Epithelial cell of esophagus (primary cell): ENCODE data around the gene SASS6.

ENCODE experiments used
- DNase-seq: peaks from one replicate; pipeline ENCODE4 v3.0.0; 2010; ENCODE audit warnings: low read depth
- H3K4me3 ChIP-seq: 2 replicates; pipeline ENCODE4 v1.5.1; 2011; ENCODE audit warnings: mild to moderate bottlenecking, low read length, control low read depth
- TF ChIP-seq, protein P1 (sequence below): IDR thresholded peaks from 2 replicates; pipeline ENCODE4 v1.5.1; 2011; ENCODE audit warnings: low read depth, mild to moderate bottlenecking, low read length, control low read depth, inconsistent platforms; ENCODE audit not compliant: insufficient read depth; ENCODE audit errors: missing control alignments

The SASS6 gene

DNA sequence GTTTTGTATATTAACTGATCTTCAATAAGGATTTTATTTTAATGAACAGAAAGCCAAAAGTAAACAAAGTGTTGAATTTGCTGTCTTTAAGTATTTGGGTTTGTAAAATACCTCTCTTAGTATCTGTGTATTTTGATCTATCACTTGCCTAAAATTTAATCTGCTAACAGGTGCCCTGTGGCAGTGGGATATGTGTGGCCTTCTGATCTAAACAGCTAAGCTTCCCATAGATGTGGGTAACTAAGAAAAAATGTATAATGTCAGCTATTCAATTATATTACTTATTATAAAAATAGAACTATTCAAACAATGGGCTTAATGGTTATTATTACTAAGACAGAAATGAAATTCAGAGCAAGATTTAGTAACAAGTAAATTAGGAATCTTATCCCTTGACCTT lies 30.2 kb upstream of the SASS6 start:
- no peak for DNase-seq
- no peak overlapping the region for H3K4me3 ChIP-seq
- TF ChIP-seq, protein P1, sequence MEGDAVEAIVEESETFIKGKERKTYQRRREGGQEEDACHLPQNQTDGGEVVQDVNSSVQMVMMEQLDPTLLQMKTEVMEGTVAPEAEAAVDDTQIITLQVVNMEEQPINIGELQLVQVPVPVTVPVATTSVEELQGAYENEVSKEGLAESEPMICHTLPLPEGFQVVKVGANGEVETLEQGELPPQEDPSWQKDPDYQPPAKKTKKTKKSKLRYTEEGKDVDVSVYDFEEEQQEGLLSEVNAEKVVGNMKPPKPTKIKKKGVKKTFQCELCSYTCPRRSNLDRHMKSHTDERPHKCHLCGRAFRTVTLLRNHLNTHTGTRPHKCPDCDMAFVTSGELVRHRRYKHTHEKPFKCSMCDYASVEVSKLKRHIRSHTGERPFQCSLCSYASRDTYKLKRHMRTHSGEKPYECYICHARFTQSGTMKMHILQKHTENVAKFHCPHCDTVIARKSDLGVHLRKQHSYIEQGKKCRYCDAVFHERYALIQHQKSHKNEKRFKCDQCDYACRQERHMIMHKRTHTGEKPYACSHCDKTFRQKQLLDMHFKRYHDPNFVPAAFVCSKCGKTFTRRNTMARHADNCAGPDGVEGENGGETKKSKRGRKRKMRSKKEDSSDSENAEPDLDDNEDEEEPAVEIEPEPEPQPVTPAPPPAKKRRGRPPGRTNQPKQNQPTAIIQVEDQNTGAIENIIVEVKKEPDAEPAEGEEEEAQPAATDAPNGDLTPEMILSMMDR, result no peak

DNA sequence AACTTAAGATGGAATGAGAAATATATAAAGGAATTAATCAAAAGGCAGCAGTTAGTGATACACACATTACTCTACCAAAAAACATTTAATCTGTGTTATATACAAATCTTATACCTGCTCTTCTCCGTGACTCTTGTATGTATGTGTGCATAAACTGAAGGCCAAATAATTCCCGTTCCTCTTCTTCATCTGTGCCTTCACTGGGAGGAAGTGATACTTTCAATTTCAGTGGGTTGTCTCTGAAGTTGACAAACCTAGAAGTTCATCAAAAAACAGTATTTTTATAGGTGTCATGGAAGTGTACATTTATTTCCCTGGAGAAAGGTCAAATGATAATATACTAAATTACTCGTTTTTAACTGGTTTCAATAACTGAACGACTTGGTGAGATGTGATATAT lies 19.5 kb upstream of the SASS6 start:
- no peak for DNase-seq
- H3K4me3 ChIP-seq, result no peak overlapping the region
- TF ChIP-seq, protein P1, result no peak

DNA sequence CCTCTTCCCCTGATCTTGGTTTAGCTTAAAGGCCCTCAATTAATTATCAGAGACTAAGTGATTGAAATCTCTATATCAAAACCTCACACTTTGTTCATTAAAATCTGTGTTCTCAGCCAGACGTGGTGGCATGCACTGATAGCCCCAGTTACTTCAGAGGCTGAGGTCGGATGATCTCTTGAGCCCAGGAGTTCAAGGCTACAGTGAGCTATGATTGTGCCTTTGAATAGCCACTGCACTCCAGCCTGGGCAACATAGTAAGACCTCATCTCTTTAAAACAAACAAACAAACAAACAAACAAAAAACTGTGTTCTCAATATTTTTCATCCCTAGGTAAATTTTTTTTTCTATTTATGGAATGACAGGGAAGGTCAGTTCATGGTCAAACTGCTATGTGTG lies 18.9 kb upstream of the SASS6 start:
- no peak for DNase-seq
- TF ChIP-seq, protein P1, result no peak
- H3K4me3 ChIP-seq, result no peak overlapping the region

DNA sequence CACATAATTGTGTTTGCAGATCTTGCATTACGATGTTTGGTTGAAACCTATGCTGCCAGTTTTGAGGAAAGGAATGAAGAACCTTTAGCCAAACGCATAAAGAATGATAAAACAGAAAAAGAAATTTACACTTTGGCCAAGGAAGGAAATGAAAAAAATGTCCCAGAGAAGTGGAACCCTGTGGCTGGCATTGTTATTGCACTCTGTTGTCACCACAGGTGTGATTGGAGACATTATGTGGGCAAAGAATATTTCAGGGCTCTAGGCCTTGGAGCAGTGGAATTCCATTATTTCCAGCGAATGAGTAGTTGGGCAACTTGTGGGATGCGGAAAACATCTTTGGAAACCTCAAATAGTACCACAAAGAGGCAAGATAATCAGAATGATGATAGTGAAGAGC lies 15.1 kb upstream of the SASS6 start:
- no peak for DNase-seq
- no peak overlapping the region for H3K4me3 ChIP-seq
- TF ChIP-seq, protein P1, result no peak

DNA sequence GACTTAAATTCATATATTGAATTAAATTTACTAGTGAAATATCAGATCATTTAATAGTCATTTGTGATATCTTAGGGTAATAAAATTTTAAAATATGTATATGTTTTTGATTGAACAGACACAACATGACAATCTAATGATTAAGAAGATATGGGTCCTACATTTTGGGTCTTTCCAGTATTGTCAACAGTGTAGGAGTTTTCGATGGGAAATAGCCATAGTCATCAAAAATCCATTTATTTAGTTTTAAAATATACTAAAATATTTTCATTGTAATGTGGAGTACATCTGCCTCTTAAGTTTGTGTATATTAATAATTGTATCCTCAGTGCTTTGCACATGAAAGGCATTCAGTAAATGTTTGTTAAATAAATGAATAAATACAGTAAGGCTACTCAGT lies 14.2 kb upstream of the SASS6 start:
- TF ChIP-seq, protein P1, result no peak
- H3K4me3 ChIP-seq, result no peak overlapping the region
- DNase-seq, result no peak

DNA sequence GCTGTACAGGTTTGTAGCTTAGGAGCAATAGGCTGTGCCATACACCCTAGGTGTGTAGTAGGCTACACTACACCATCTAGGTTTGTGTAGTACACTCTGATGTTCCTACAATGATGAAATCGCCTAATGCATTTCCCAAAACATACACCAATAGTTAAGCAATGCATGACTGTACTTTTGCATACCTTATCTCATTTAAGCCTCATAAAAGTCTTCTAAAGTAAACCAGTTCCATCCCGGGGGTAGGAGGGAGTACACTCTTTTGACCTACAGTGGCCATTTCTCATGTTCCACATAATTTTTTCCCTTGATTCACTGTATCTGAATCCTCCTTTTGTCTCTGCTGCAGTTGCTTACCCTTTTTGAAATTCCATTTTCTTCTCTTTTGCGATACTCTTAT lies 12.4 kb upstream of the SASS6 start:
- TF ChIP-seq, protein P1, result no peak
- DNase-seq, result no peak
- no peak overlapping the region for H3K4me3 ChIP-seq

DNA sequence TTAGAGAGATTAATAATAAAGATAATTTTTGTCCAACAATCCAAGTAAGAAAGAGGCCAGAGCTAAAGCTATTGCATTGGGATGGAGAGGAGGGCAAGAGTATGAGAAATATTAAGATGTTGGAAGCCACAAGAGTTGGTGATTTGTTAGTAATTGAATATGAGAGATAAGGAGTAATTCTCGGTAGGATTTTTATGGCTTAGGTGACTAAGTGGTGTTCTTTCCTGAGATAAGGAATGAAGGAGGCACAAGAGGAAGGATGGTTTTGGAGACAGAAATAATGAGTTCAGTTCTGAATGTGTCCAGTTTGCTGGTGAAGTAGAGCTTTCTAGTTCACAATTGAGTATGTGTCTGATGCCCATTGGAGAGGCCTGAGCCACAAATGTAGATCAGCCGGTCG lies 9.6 kb upstream of the SASS6 start:
- TF ChIP-seq, protein P1, result no peak
- no peak for DNase-seq
- H3K4me3 ChIP-seq, result no peak overlapping the region
